Endothelial cell of umbilical vein (primary cell): ENCODE data around the gene GPR108. TPM values are rescaled to one million over a fixed set of nuclear protein-coding genes. Genes with fewer than 3 reads are reported as not detected.

Experiments used
- BruUV-seq: library from RNA; stranded (reverse); fragments of 400-500 nt; replicated peaks from 2 replicates; lab custom pipeline; 2021; lab: Mats Ljungman, UMichigan
- CTCF ChIA-PET: fragments of 300-600, 350-600 bp; sonication (Branson Sonifier 250); formaldehyde crosslinking; loops from one replicate; lab custom pipeline; 2021; ENCODE audit warnings: antibody characterized with exemption, inconsistent platforms; lab: Charles Lee
- POLR2A ChIA-PET: fragments of 300-600, 350-600 bp; sonication (Branson Sonifier 250); formaldehyde crosslinking; loops from one replicate; lab custom pipeline; 2021; ENCODE audit warnings: antibody characterized with exemption, inconsistent platforms; lab: Charles Lee
- DNase-seq: peaks from one replicate; pipeline ENCODE4 v3.0.0-alpha.2; 2011; ENCODE audit warnings: low read depth, low spot score
- FAIRE-seq: peaks from 2 replicates; lab custom pipeline; 2011; peaks lifted over from hg19 to GRCh38; lab: Jason Lieb, UNC
- H2AFZ ChIP-seq: 2 replicates; pipeline ENCODE4 v1.6.0; 2012; ENCODE audit warnings: low read depth, low read length, control low read depth, inconsistent platforms
- H3K27ac ChIP-seq: 2 replicates; pipeline ENCODE4 v1.5.1; 2011; ENCODE audit warnings: low read depth, mild to moderate bottlenecking, control low read depth, low read length, moderate library complexity; ENCODE audit not compliant: insufficient read depth
- H3K27me3 ChIP-seq, 2 experiments: 2 replicates each; pipeline versions ENCODE4 v1.6.0 to v1.6.1; 2011; ENCODE audit warnings: low read length in 2 of 2, mixed read lengths in 1 of 2; ENCODE audit not compliant: control insufficient read depth in 2 of 2, insufficient read depth in 2 of 2
- H3K36me3 ChIP-seq, 2 experiments: 2 replicates in 1 of 2; 3 replicates in 1 of 2; pipeline ENCODE4 v1.5.1; 2011; ENCODE audit warnings: low read length in 2 of 2, mild to moderate bottlenecking in 1 of 2, moderate library complexity in 1 of 2; ENCODE audit not compliant: control insufficient read depth in 2 of 2, insufficient read depth in 2 of 2; ENCODE audit errors: extremely low read depth in 1 of 2
- H3K4me1 ChIP-seq: 3 replicates; pipeline ENCODE4 v1.5.1; 2011; ENCODE audit warnings: mild to moderate bottlenecking, low read length; ENCODE audit not compliant: control insufficient read depth, insufficient read depth; ENCODE audit errors: extremely low read depth
- H3K4me2 ChIP-seq: 2 replicates; pipeline ENCODE4 v1.6.1; 2011; ENCODE audit warnings: low read length, control low read depth, mixed read lengths; ENCODE audit not compliant: insufficient read depth
- H3K4me3 ChIP-seq, 3 experiments: fragments of 200-600 bp in 1 of 3; sonication (generic), shearing (Covaris generic) in 1 of 3; replicated peaks in 1 of 3; 2 replicates each; pipeline ENCODE4 v1.5.1; 2011 to 2016; ENCODE audit warnings: control low read depth in 3 of 3, low read length in 3 of 3, mild to moderate bottlenecking in 2 of 3, inconsistent platforms in 1 of 3, low read depth in 1 of 3, moderate library complexity in 1 of 3; ENCODE audit not compliant: insufficient read depth in 1 of 3
- H3K79me2 ChIP-seq: 2 replicates; pipeline ENCODE4 v1.6.0; 2012; ENCODE audit warnings: low read length, inconsistent platforms; ENCODE audit not compliant: control insufficient read depth, insufficient read depth
- H3K9ac ChIP-seq: replicated peaks from 2 replicates; pipeline ENCODE3; 2011; ENCODE audit warnings: low read length, control low read depth; ENCODE audit not compliant: insufficient read depth; ENCODE audit errors: extremely low read depth
- H3K9me1 ChIP-seq: replicated peaks from 3 replicates; pipeline ENCODE4 v1.6.0; 2011; ENCODE audit warnings: mild to moderate bottlenecking, low read length; ENCODE audit not compliant: control insufficient read depth, insufficient read depth; ENCODE audit errors: extremely low read depth
- H3K9me3 ChIP-seq: replicated peaks from 2 replicates; pipeline ENCODE4 v1.5.1; 2012; ENCODE audit warnings: low read length, inconsistent platforms; ENCODE audit not compliant: control insufficient read depth, insufficient read depth
- H4K20me1 ChIP-seq: replicated peaks from 2 replicates; pipeline ENCODE3; 2011; ENCODE audit warnings: mild to moderate bottlenecking, low read length; ENCODE audit not compliant: control insufficient read depth, insufficient read depth; ENCODE audit errors: extremely low read depth
- CTCF ChIP-seq, 2 donors: IDR thresholded peaks; 1 replicate in 1 of 2; 2 replicates in 1 of 2; pipeline ENCODE4 v1.5.1; 2011; ENCODE audit warnings: low read length in 2 of 2, mild to moderate bottlenecking in 2 of 2, moderate library complexity in 2 of 2, control low read depth in 1 of 2, inconsistent platforms in 1 of 2, low read depth in 1 of 2; ENCODE audit not compliant: insufficient read depth in 1 of 2; ENCODE audit errors: extremely low read depth in 1 of 2
- EZH2 ChIP-seq: IDR thresholded peaks from 2 replicates; pipeline ENCODE4 v1.6.1; 2012; ENCODE audit warnings: borderline replicate concordance, low read depth, mild to moderate bottlenecking, moderate library complexity, low read length, inconsistent platforms; ENCODE audit not compliant: severe bottlenecking
- FOS ChIP-seq: IDR thresholded peaks from 2 replicates; pipeline ENCODE4 v1.6.1; 2011; ENCODE audit warnings: mild to moderate bottlenecking, low read length, moderate library complexity, borderline replicate concordance; ENCODE audit not compliant: insufficient read depth
- GATA2 ChIP-seq: IDR thresholded peaks from 2 replicates; pipeline ENCODE4 v1.7.0; 2011; ENCODE audit warnings: low read depth, mild to moderate bottlenecking, moderate library complexity, mixed read lengths, low read length; ENCODE audit not compliant: insufficient read length, insufficient read depth
- JUN ChIP-seq: IDR thresholded peaks from 2 replicates; pipeline ENCODE4 v1.6.1; 2011; ENCODE audit warnings: borderline replicate concordance, low read depth; ENCODE audit not compliant: insufficient read length, insufficient read depth
- MAX ChIP-seq: IDR thresholded peaks from 2 replicates; pipeline ENCODE4 v1.6.1; 2011; ENCODE audit not compliant: insufficient read depth, insufficient read length
- MYC ChIP-seq: IDR thresholded peaks from one replicate; pipeline ENCODE4 v1.6.1; 2011; ENCODE audit warnings: mild to moderate bottlenecking, low read depth, low read length
- POLR2A ChIP-seq: IDR thresholded peaks from 2 replicates; pipeline ENCODE4 v1.6.1; 2012; ENCODE audit warnings: low read depth, mild to moderate bottlenecking, control low read depth, low read length
- POLR2AphosphoS5 ChIP-seq: IDR thresholded peaks from 2 replicates; pipeline ENCODE4 v1.6.1; 2012; ENCODE audit warnings: low read depth, mild to moderate bottlenecking, control low read depth, low read length, moderate library complexity; ENCODE audit not compliant: insufficient read depth
- dilution Hi-C: fragments of 300-500 bp; cut with MboI; formaldehyde crosslinking; loops from one replicate; pipeline ENCODE4 v1.15.0; 2019; ENCODE audit warnings: low sequenced_read_pairs; ENCODE audit not compliant: extremely low pct_ligation_motif_present
- intact Hi-C: fragments of 100-400 bp; cut with micrococcal nuclease; formaldehyde crosslinking; loops from one replicate; pipeline ENCODE4 v1.10.0; 2022
- polyA plus RNA-seq, 4 experiments: library from polyadenylated mRNA; depleted of rRNA in 3 of 4; stranded (reverse) in 3 of 4; unstranded in 1 of 4; fragments of >200 nt; gene quantifications; 2 replicates each; pipeline versions ENCODE4 v1.2.1 to v1.2.3, GENCODE V29; 2011 to 2012; ENCODE audit warnings: missing spikeins in 1 of 4
- total RNA-seq: library from RNA; stranded (reverse); gene quantifications from 2 replicates; pipeline ENCODE4 v1.2.3, GENCODE V29; 2021

GPR108 gene
- total and polyA plus RNA-seq, 2 donors (not counting 3 experiments of a cell fraction or from before 2014, with no cell fraction given): 68.5 to 80.2 TPM

GRCh38 chr19:6732803-6733337 is 4.5 kb downstream of the GPR108 start:
- DNase-seq (no peak), FAIRE-seq (no peak)
- POLR2A ChIA-PET: no interaction called here
- no TSS peak for BruUV-seq
- no peaks in the 10 kb centered on the region for H3K27me3 ChIP-seq
- H3K36me3 ChIP-seq: peaks cover 0 to 5% of the 10 kb centered on the region in 2 experiments
- H4K20me1 ChIP-seq: no peaks in the 10 kb centered on the region
- intact Hi-C loops: loop anchor here (10.0 kb wide), 2 partner anchors 58 to 308 kb away; partner anchors contain the start of genes KHSRP and TNFSF14
- no peaks in the 10 kb centered on the region for H3K9me1 ChIP-seq
- dilution Hi-C loops: no loop called here
- CTCF ChIA-PET: interaction anchor here (0.8 kb wide), 1 partner anchor 131 kb away, joined by 3 read pairs; no protein-coding TSS in a partner anchor
- H3K4me2 ChIP-seq: no peak overlapping the region
- H3K9me3 ChIP-seq: no peaks in the 10 kb centered on the region
- TF ChIP-seq MAX: no peak
- no peak for TF ChIP-seq EZH2
- TF ChIP-seq CTCF (IDR thresholded peaks at IDR 0.05; ENCODE audit: extremely low read depth in 1 of 2, insufficient read depth in 1 of 2, low read depth in 1 of 2, low read length in 2 of 2): no peak
- TF ChIP-seq JUN: no peak
- no peak for TF ChIP-seq POLR2AphosphoS5
- no peak for TF ChIP-seq POLR2A
- no peak for TF ChIP-seq MYC
- TF ChIP-seq GATA2: no peak
- TF ChIP-seq FOS: no peak
- H3K9ac ChIP-seq: no peak overlapping the region
- no peak overlapping the region for H3K4me3 ChIP-seq
- no peak overlapping the region for H3K27ac ChIP-seq
- no peak overlapping the region for H2AFZ ChIP-seq
- H3K79me2 ChIP-seq: peaks cover 4% of the 10 kb centered on the region
- H3K4me1 ChIP-seq: peaks cover 27% of the 10 kb centered on the region
